GM19099 (cell line): ENCODE data around the gene SIX5.

Source experiments
- POLR2A ChIP-seq: IDR thresholded peaks from 3 replicates; pipeline ENCODE4 v1.6.1; 2011; ENCODE audit warnings: low read depth; ENCODE audit not compliant: insufficient read length; ENCODE audit errors: extremely low read depth

Gene SIX5

DNA sequence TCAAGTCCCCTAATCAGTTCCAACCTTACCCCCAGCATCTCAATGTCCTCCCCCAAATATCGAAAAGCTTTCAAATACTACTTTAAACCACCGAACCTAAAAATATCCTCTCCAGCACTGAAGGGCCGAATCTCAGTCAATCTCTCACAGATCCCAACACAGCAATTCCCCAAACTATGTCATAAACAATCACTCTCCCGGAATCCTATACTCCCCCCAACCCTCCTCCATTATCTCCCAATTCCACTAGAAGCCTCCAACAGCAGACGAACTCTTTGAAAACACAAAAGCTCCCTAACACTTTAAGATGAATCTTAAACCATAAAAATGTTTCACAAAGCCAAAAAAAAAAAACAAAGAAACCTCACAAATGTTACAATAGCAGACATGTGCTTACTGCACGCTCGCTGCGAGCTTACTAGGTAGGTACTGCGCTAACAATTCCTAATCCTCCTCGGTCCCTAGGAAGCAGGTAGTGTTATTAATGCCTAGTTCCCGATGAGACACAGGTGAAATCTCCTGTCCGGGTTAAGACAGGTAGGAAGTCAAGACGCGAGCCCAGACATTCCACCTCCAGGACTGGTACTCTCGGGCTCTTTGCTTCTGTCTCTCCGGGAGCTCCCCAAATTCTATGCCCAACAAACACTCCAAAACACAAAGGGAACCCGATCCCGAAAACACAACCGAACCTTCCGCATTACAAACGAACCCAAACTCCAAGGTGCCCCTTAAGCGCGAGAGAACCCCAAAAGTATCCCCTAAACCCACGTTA lies 52.5 kb downstream of the SIX5 start:
- TF ChIP-seq POLR2A, result no peak

GRCh38 chr19:45715139-45715538 lies 53.9 kb downstream of the SIX5 start:
- TF ChIP-seq POLR2A, result no peak
